ENCODE results near the gene CTSL.

The CTSL gene

GRCh38 chr9:87712801-87713277, 13.1 kb upstream of the CTSL start:
- DNase-seq (ENCODE audit: low read depth, low spot score), result no peak
- TF ChIP-seq CTCF (IDR thresholded peaks at IDR 0.05; ENCODE audit: low read depth, low read length), result no peak
- in situ Hi-C loops (cut with HindIII; ENCODE audit: low sequenced_read_pairs), result no loop called here
- no peak overlapping the region for H3K4me3 ChIP-seq (ENCODE audit: low read depth, low read length)

- DNase-seq (ENCODE audit: low read depth, low spot score), result peak; percentile 96
- in situ Hi-C loops (cut with HindIII; ENCODE audit: low sequenced_read_pairs), result no loop called here
- peak overlapping the region; percentile 14 for H3K4me3 ChIP-seq (ENCODE audit: low read depth, low read length)
- no peak for TF ChIP-seq CTCF (IDR thresholded peaks at IDR 0.05; ENCODE audit: low read depth, low read length)
Observed at GRCh38 chr9:87713278-87713987, 12.5 kb upstream of the CTSL start.

GRCh38 chr9:87713988-87714330, 12.0 kb upstream of the CTSL start:
- peak overlapping the region; percentile 14 for H3K4me3 ChIP-seq (ENCODE audit: low read depth, low read length)
- in situ Hi-C loops (cut with HindIII; ENCODE audit: low sequenced_read_pairs), result no loop called here
- DNase-seq (ENCODE audit: low read depth, low spot score), result no peak
- TF ChIP-seq CTCF (IDR thresholded peaks at IDR 0.05; ENCODE audit: low read depth, low read length), result no peak

- DNase-seq (ENCODE audit: low read depth, low spot score), result peak; percentile 73
- H3K4me3 ChIP-seq (ENCODE audit: low read depth, low read length), result no peak overlapping the region
- in situ Hi-C loops (cut with HindIII; ENCODE audit: low sequenced_read_pairs), result no loop called here
- TF ChIP-seq CTCF (IDR thresholded peaks at IDR 0.05; ENCODE audit: low read depth, low read length), result no peak
Observed at GRCh38 chr9:87714819-87715218, 11.1 kb upstream of the CTSL start.

GRCh38 chr9:87716141-87716540, 9.8 kb upstream of the CTSL start:
- DNase-seq (ENCODE audit: low read depth, low spot score), result no peak
- TF ChIP-seq CTCF (IDR thresholded peaks at IDR 0.05; ENCODE audit: low read depth, low read length), result no peak
- H3K4me3 ChIP-seq (ENCODE audit: low read depth, low read length), result no peak overlapping the region
- in situ Hi-C loops (cut with HindIII; ENCODE audit: low sequenced_read_pairs), result no loop called here

GRCh38 chr9:87717456-87717855, 8.5 kb upstream of the CTSL start:
- in situ Hi-C loops (cut with HindIII; ENCODE audit: low sequenced_read_pairs), result no loop called here
- DNase-seq (ENCODE audit: low read depth, low spot score), result no peak
- TF ChIP-seq CTCF (IDR thresholded peaks at IDR 0.05; ENCODE audit: low read depth, low read length), result no peak
- no peak overlapping the region for H3K4me3 ChIP-seq (ENCODE audit: low read depth, low read length)

Data from astrocyte of the spinal cord (primary cell).